ENCODE measurements around the gene EP300. TPM values are rescaled to one million over a fixed set of nuclear protein-coding genes. Genes with fewer than 3 reads are reported as not detected.

Gene EP300
- total and polyA plus RNA-seq, 2 donors (not counting 1 experiment from before 2014, with no cell fraction given), result 9.1 to 41.0 TPM

- DNase-seq (ENCODE audit: low read depth in 2 of 2), result peak in 1 of 2 donors; percentile 2
- no peak overlapping the region for H2AFZ ChIP-seq (ENCODE audit: low read length)
- H3K9ac ChIP-seq (ENCODE audit: insufficient read depth, low read length), result no peak overlapping the region
- H3K27ac ChIP-seq (ENCODE audit: insufficient read depth, low read length), result no peak overlapping the region
- H3K9me3 ChIP-seq (ENCODE audit: control insufficient read depth, insufficient read depth, low read depth, low read length), result no peaks in the 10 kb centered on the region
- H3K27me3 ChIP-seq (ENCODE audit: control insufficient read depth, insufficient read depth, low read length), result no peaks in the 10 kb centered on the region
- no peak overlapping the region for H3K4me2 ChIP-seq (ENCODE audit: extremely low read depth, insufficient read depth, low read length)
- no peaks in the 10 kb centered on the region for H3K79me2 ChIP-seq (ENCODE audit: control insufficient read depth, insufficient read depth, low read length)
- peaks cover 25% of the 10 kb centered on the region for H3K36me3 ChIP-seq (ENCODE audit: control insufficient read depth, insufficient read depth, low read length)
- H3K4me3 ChIP-seq (replicated peaks in 1 of 4; ENCODE audit: control extremely low read depth in 1 of 4, insufficient read depth in 1 of 4, low read depth in 3 of 4, low read length in 4 of 4), result no peak overlapping the region
- TF ChIP-seq EZH2 (IDR thresholded peaks at IDR 0.05; ENCODE audit: low read length, missing control alignments), result no peak
- no peak for TF ChIP-seq CTCF (conservative IDR thresholded peaks at IDR 0.05 in 1 of 2, IDR thresholded peaks at IDR 0.05 in 1 of 2; ENCODE audit: low read depth in 1 of 2, low read length in 2 of 2)
- no peaks in the 10 kb centered on the region for H3K4me1 ChIP-seq (ENCODE audit: control insufficient read depth, extremely low read depth, insufficient read depth, low read length)
- H4K20me1 ChIP-seq (ENCODE audit: control insufficient read depth, extremely low read depth, insufficient read depth, low read length), result no peaks in the 10 kb centered on the region
These were observed 54.2 kb downstream of the EP300 start for GRCh38 chr22:41146573-41146972.

GRCh38 chr22:41147722-41148121, 55.3 kb downstream of the EP300 start:
- peaks cover 22% of the 10 kb centered on the region for H3K36me3 ChIP-seq (ENCODE audit: control insufficient read depth, insufficient read depth, low read length)
- no peaks in the 10 kb centered on the region for H3K9me3 ChIP-seq (ENCODE audit: control insufficient read depth, insufficient read depth, low read depth, low read length)
- no peaks in the 10 kb centered on the region for H3K79me2 ChIP-seq (ENCODE audit: control insufficient read depth, insufficient read depth, low read length)
- H3K4me3 ChIP-seq (replicated peaks in 1 of 4; ENCODE audit: control extremely low read depth in 1 of 4, insufficient read depth in 1 of 4, low read depth in 3 of 4, low read length in 4 of 4), result no peak overlapping the region
- no peak overlapping the region for H3K4me2 ChIP-seq (ENCODE audit: extremely low read depth, insufficient read depth, low read length)
- no peaks in the 10 kb centered on the region for H3K4me1 ChIP-seq (ENCODE audit: control insufficient read depth, extremely low read depth, insufficient read depth, low read length)
- no peak overlapping the region for H3K27ac ChIP-seq (ENCODE audit: insufficient read depth, low read length)
- no peak for DNase-seq (ENCODE audit: low read depth in 2 of 2)
- TF ChIP-seq EZH2 (IDR thresholded peaks at IDR 0.05; ENCODE audit: low read length, missing control alignments), result no peak
- TF ChIP-seq CTCF (conservative IDR thresholded peaks at IDR 0.05 in 1 of 2, IDR thresholded peaks at IDR 0.05 in 1 of 2; ENCODE audit: low read depth in 1 of 2, low read length in 2 of 2), result no peak
- H3K27me3 ChIP-seq (ENCODE audit: control insufficient read depth, insufficient read depth, low read length), result no peaks in the 10 kb centered on the region
- H2AFZ ChIP-seq (ENCODE audit: low read length), result no peak overlapping the region
- H3K9ac ChIP-seq (ENCODE audit: insufficient read depth, low read length), result no peak overlapping the region
- no peaks in the 10 kb centered on the region for H4K20me1 ChIP-seq (ENCODE audit: control insufficient read depth, extremely low read depth, insufficient read depth, low read length)

GRCh38 chr22:41152902-41153301, 60.5 kb downstream of the EP300 start:
- peaks cover 26% of the 10 kb centered on the region for H3K36me3 ChIP-seq (ENCODE audit: control insufficient read depth, insufficient read depth, low read length)
- TF ChIP-seq CTCF (conservative IDR thresholded peaks at IDR 0.05 in 1 of 2, IDR thresholded peaks at IDR 0.05 in 1 of 2; ENCODE audit: low read depth in 1 of 2, low read length in 2 of 2) (no peak), EZH2 (IDR thresholded peaks at IDR 0.05; ENCODE audit: low read length, missing control alignments) (no peak)
- DNase-seq (ENCODE audit: low read depth in 2 of 2), result no peak

More at GRCh38 chr22:41152902-41153301, 60.5 kb downstream of the EP300 start:
- Histone ChIP-seq H3K27me3 (ENCODE audit: control insufficient read depth, insufficient read depth, low read length) (no peaks in the 10 kb centered on the region), H2AFZ (ENCODE audit: low read length) (no peak overlapping the region), H4K20me1 (ENCODE audit: control insufficient read depth, extremely low read depth, insufficient read depth, low read length) (no peaks in the 10 kb centered on the region), H3K4me1 (ENCODE audit: control insufficient read depth, extremely low read depth, insufficient read depth, low read length) (no peaks in the 10 kb centered on the region), H3K79me2 (ENCODE audit: control insufficient read depth, insufficient read depth, low read length) (no peaks in the 10 kb centered on the region), H3K4me3 (replicated peaks in 1 of 4; ENCODE audit: control extremely low read depth in 1 of 4, insufficient read depth in 1 of 4, low read depth in 3 of 4, low read length in 4 of 4) (no peak overlapping the region), H3K9me3 (ENCODE audit: control insufficient read depth, insufficient read depth, low read depth, low read length) (no peaks in the 10 kb centered on the region), H3K27ac (ENCODE audit: insufficient read depth, low read length) (no peak overlapping the region), H3K9ac (ENCODE audit: insufficient read depth, low read length) (no peak overlapping the region), H3K4me2 (ENCODE audit: extremely low read depth, insufficient read depth, low read length) (no peak overlapping the region)

Data from fibroblast of lung (primary cell).